Skeletal muscle satellite cell (primary cell): Measurements from ENCODE around the gene SYNJ2.
A peak's percentile ranks its signal among the peaks of the same experiment; 100 is the strongest.
"Not testable (repeated sequence)": the region's sequence is repeated elsewhere in the genome, so short reads cannot be mapped to it uniquely, and the experiment has no call there.

Experiments
- H3K27me3 ChIP-seq: 2 replicates; pipeline ENCODE4 v1.7.0; 2013; ENCODE audit warnings: low read length; ENCODE audit not compliant: control insufficient read depth, insufficient read depth
- H3K36me3 ChIP-seq: 2 replicates; pipeline ENCODE4 v1.7.0; 2013; ENCODE audit warnings: mild to moderate bottlenecking, control low read depth, low read length; ENCODE audit not compliant: insufficient read depth
- H3K4me1 ChIP-seq: 2 replicates; pipeline ENCODE4 v1.7.0; 2013; ENCODE audit warnings: low read length; ENCODE audit not compliant: control insufficient read depth, insufficient read depth
- H3K4me2 ChIP-seq: 2 replicates; pipeline ENCODE4 v1.7.0; 2013; ENCODE audit warnings: mild to moderate bottlenecking, low read length
- H3K4me3 ChIP-seq: 2 replicates; pipeline ENCODE4 v1.7.0; 2013; ENCODE audit warnings: low read length
- H3K9ac ChIP-seq: 2 replicates; pipeline ENCODE4 v1.7.0; 2013; ENCODE audit warnings: mild to moderate bottlenecking, low read depth, low read length, moderate library complexity
- H3K9me3 ChIP-seq: replicated peaks from 2 replicates; pipeline ENCODE4 v1.7.0; 2013; ENCODE audit warnings: mild to moderate bottlenecking, control low read depth, low read length

SYNJ2 gene

GRCh38 chr6:157946053-157946617 lies 35.5 kb upstream of the SYNJ2 start:
- no peaks in the 10 kb centered on the region for H3K4me1 ChIP-seq
- H3K4me3 ChIP-seq = no peak overlapping the region
- H3K4me2 ChIP-seq = no peak overlapping the region
- H3K9me3 ChIP-seq = no peaks in the 10 kb centered on the region
- peaks cover 57% of the 10 kb centered on the region for H3K36me3 ChIP-seq
- H3K27me3 ChIP-seq = no peaks in the 10 kb centered on the region
- no peak overlapping the region for H3K9ac ChIP-seq

GRCh38 chr6:157946865-157947532 lies 34.7 kb upstream of the SYNJ2 start:
- H3K27me3 ChIP-seq = no peaks in the 10 kb centered on the region
- peaks cover 49% of the 10 kb centered on the region for H3K36me3 ChIP-seq
- no peaks in the 10 kb centered on the region for H3K4me1 ChIP-seq
- H3K4me2 ChIP-seq = no peak overlapping the region
- H3K9me3 ChIP-seq = no peaks in the 10 kb centered on the region
- no peak overlapping the region for H3K9ac ChIP-seq
- no peak overlapping the region for H3K4me3 ChIP-seq

- Histone ChIP-seq H3K4me1 (peaks cover 11% of the 10 kb centered on the region), H3K36me3 (peaks cover 13% of the 10 kb centered on the region)
- H3K27me3 ChIP-seq, H3K4me3 ChIP-seq, H3K9ac ChIP-seq, H3K4me2 ChIP-seq, H3K9me3 ChIP-seq: not testable (repeated sequence)
These were observed 30.8 kb upstream of the SYNJ2 start for GRCh38 chr6:157950899-157951298.

- Histone ChIP-seq H3K36me3 (peaks cover 5% of the 10 kb centered on the region), H3K27me3 (no peaks in the 10 kb centered on the region), H3K4me3 (no peak overlapping the region), H3K4me1 (peaks cover 11% of the 10 kb centered on the region), H3K9me3 (no peaks in the 10 kb centered on the region), H3K9ac (no peak overlapping the region), H3K4me2 (no peak overlapping the region)
These were observed 29.8 kb upstream of the SYNJ2 start for GRCh38 chr6:157951828-157952227.

GRCh38 chr6:157952861-157953351 lies 28.8 kb upstream of the SYNJ2 start:
- Histone ChIP-seq H3K9me3 (no peaks in the 10 kb centered on the region), H3K4me2 (no peak overlapping the region), H3K27me3 (no peaks in the 10 kb centered on the region), H3K4me1 (peaks cover 11% of the 10 kb centered on the region), H3K4me3 (no peak overlapping the region), H3K36me3 (peaks cover 4% of the 10 kb centered on the region), H3K9ac (no peak overlapping the region)

GRCh38 chr6:157953580-157954091 lies 28.0 kb upstream of the SYNJ2 start:
- peaks cover 11% of the 10 kb centered on the region for H3K4me1 ChIP-seq

GRCh38 chr6:157954150-157955117 lies 27.2 kb upstream of the SYNJ2 start:
- no peak overlapping the region for H3K9ac ChIP-seq
- H3K9me3 ChIP-seq = peaks cover 3% of the 10 kb centered on the region
- peaks cover 11% of the 10 kb centered on the region for H3K4me1 ChIP-seq
- no peak overlapping the region for H3K4me3 ChIP-seq
- H3K4me2 ChIP-seq = peak overlapping the region; percentile 74
- H3K27me3 ChIP-seq = no peaks in the 10 kb centered on the region
- H3K36me3 ChIP-seq = no peaks in the 10 kb centered on the region

More at GRCh38 chr6:157953580-157954091, 28.0 kb upstream of the SYNJ2 start:
- Histone ChIP-seq H3K27me3 (no peaks in the 10 kb centered on the region), H3K4me3 (no peak overlapping the region), H3K36me3 (no peaks in the 10 kb centered on the region), H3K9ac (no peak overlapping the region), H3K9me3 (no peaks in the 10 kb centered on the region), H3K4me2 (peak overlapping the region; percentile 74)

- peaks cover 11% of the 10 kb centered on the region for H3K4me1 ChIP-seq
- no peak overlapping the region for H3K4me3 ChIP-seq
- H3K9me3 ChIP-seq = peaks cover 8% of the 10 kb centered on the region
- no peaks in the 10 kb centered on the region for H3K27me3 ChIP-seq
- no peak overlapping the region for H3K4me2 ChIP-seq
- no peak overlapping the region for H3K9ac ChIP-seq
- H3K36me3 ChIP-seq = no peaks in the 10 kb centered on the region
These were observed 26.0 kb upstream of the SYNJ2 start for GRCh38 chr6:157955675-157956074.

- Histone ChIP-seq H3K9ac (no peak overlapping the region), H3K27me3 (no peaks in the 10 kb centered on the region), H3K4me1 (peaks cover 11% of the 10 kb centered on the region), H3K4me2 (no peak overlapping the region), H3K9me3 (peaks cover 8% of the 10 kb centered on the region), H3K4me3 (no peak overlapping the region), H3K36me3 (no peaks in the 10 kb centered on the region)
These were observed 25.4 kb upstream of the SYNJ2 start for GRCh38 chr6:157956171-157956730.

GRCh38 chr6:157959451-157960227 lies 22.0 kb upstream of the SYNJ2 start:
- Histone ChIP-seq H3K4me1 (peaks cover 25% of the 10 kb centered on the region), H3K9me3 (peaks cover 8% of the 10 kb centered on the region), H3K36me3 (no peaks in the 10 kb centered on the region), H3K4me3 (no peak overlapping the region), H3K9ac (no peak overlapping the region), H3K4me2 (no peak overlapping the region), H3K27me3 (no peaks in the 10 kb centered on the region)
